Left lung (tissue), 10 donors: ENCODE measurements around the gene TOMT. TPM values are rescaled to one million over a fixed set of nuclear protein-coding genes. Genes with fewer than 3 reads are reported as not detected.

Experiments used
- ATAC-seq: fragments of 200-7000 bp; cut with Tn5 transposase; one replicate; pipeline ENCODE4 v1.9.1; 2020; ENCODE audit warnings: moderate library complexity
- DNase-seq, 4 donors: peaks; one replicate each; pipeline ENCODE4 v3.0.0-alpha.2; 2013 to 2020
- H3K27ac ChIP-seq, 2 donors: fragments of 200-600 bp; sonication (generic) in 1 of 2; one replicate each; pipeline versions ENCODE4 v1.5.0 to v1.8.0; 2020 to 2021
- H3K27me3 ChIP-seq, 2 donors: fragments of 200-600 bp; sonication (generic) in 1 of 2; one replicate each; pipeline versions ENCODE4 v1.5.0 to v1.8.0; 2020 to 2021
- H3K36me3 ChIP-seq, 2 donors: fragments of 200-600 bp; sonication (generic) in 1 of 2; one replicate each; pipeline versions ENCODE4 v1.5.0 to v1.8.0; 2020 to 2021
- H3K4me1 ChIP-seq, 2 donors: fragments of 200-600 bp; one replicate each; pipeline ENCODE4 v1.8.0; 2021
- H3K4me3 ChIP-seq, 2 donors: fragments of 200-600 bp; sonication (generic) in 1 of 2; one replicate each; pipeline versions ENCODE4 v1.5.0 to v1.8.0; 2020 to 2021; ENCODE audit warnings: mild to moderate bottlenecking in 1 of 2
- H3K9me3 ChIP-seq, 2 donors: fragments of 200-600 bp; sonication (generic) in 1 of 2; one replicate each; pipeline versions ENCODE4 v1.5.0 to v1.8.0; 2020 to 2021
- intact Hi-C, 2 donors: fragments of 100-400 bp; cut with DNase I; formaldehyde crosslinking; loops; one replicate each; pipeline versions ENCODE4 v1.11.2 to v1.14.2; 2022
- polyA plus RNA-seq, 6 donors: library from polyadenylated mRNA; unstranded; fragments of 120-200 nt; gene quantifications; one replicate each; pipeline ENCODE4 v1.2.1, GENCODE V29; 2013; ENCODE audit not compliant: insufficient read length in 6 of 6
- total RNA-seq, 2 donors: library from RNA; stranded (reverse); fragmentation: NEBNext Ultra II Directional; extraction: Animal tissue kit (Norgen Biotek cat#: 25700); gene quantifications; one replicate each; pipeline ENCODE4 v1.2.1, GENCODE V29; 2021
- TF ChIP-seq, protein P1 (sequence below), 2 donors: fragments of 200-600 bp; sonication (generic) in 1 of 2; IDR thresholded peaks; one replicate each; pipeline versions ENCODE4 v1.5.0 to v1.8.0; 2021; ENCODE audit warnings: antibody characterized with exemption in 2 of 2
- donor health status: DM: no; HTN: yes; CAD: no.
- donor health status: DM: no; HTN: no; CAD: no.

The TOMT gene
- total and polyA plus RNA-seq, 8 donors = not detected

- peaks cover 5 to 20% of the 10 kb centered on the region in 2 donors for H3K4me1 ChIP-seq
- TF ChIP-seq, protein P1, sequence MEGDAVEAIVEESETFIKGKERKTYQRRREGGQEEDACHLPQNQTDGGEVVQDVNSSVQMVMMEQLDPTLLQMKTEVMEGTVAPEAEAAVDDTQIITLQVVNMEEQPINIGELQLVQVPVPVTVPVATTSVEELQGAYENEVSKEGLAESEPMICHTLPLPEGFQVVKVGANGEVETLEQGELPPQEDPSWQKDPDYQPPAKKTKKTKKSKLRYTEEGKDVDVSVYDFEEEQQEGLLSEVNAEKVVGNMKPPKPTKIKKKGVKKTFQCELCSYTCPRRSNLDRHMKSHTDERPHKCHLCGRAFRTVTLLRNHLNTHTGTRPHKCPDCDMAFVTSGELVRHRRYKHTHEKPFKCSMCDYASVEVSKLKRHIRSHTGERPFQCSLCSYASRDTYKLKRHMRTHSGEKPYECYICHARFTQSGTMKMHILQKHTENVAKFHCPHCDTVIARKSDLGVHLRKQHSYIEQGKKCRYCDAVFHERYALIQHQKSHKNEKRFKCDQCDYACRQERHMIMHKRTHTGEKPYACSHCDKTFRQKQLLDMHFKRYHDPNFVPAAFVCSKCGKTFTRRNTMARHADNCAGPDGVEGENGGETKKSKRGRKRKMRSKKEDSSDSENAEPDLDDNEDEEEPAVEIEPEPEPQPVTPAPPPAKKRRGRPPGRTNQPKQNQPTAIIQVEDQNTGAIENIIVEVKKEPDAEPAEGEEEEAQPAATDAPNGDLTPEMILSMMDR (IDR thresholded peaks at IDR 0.05) = no peak
- H3K4me3 ChIP-seq = no peak overlapping the region
- DNase-seq (no peak), ATAC-seq (no peak)
- intact Hi-C loops = no loop called here
- no peak overlapping the region for H3K27ac ChIP-seq
- H3K9me3 ChIP-seq = no peaks in the 10 kb centered on the region
- no peaks in the 10 kb centered on the region for H3K27me3 ChIP-seq
- peaks cover 0 to 7% of the 10 kb centered on the region in 2 donors for H3K36me3 ChIP-seq
Observed at GRCh38 chr11:72084965-72085364, 20.8 kb upstream of the TOMT start.

GRCh38 chr11:72085621-72086351, 19.9 kb upstream of the TOMT start:
- no peak for ATAC-seq
- Histone ChIP-seq H3K36me3 (peaks cover 0 to 7% of the 10 kb centered on the region in 2 donors), H3K4me1 (peaks cover 5 to 23% of the 10 kb centered on the region in 2 donors), H3K27me3 (no peaks in the 10 kb centered on the region), H3K9me3 (no peaks in the 10 kb centered on the region), H3K27ac (no peak overlapping the region), H3K4me3 (no peak overlapping the region)
- no peak for DNase-seq
- TF ChIP-seq, protein P1 (IDR thresholded peaks at IDR 0.05) = no peak
- intact Hi-C loops = no loop called here

GRCh38 chr11:72088076-72088808, 17.5 kb upstream of the TOMT start:
- ATAC-seq = no peak
- intact Hi-C loops = no loop called here
- TF ChIP-seq, protein P1 (IDR thresholded peaks at IDR 0.05) = no peak
- Histone ChIP-seq H3K36me3 (peaks cover 0 to 10% of the 10 kb centered on the region in 2 donors), H3K27me3 (no peaks in the 10 kb centered on the region), H3K9me3 (no peaks in the 10 kb centered on the region), H3K4me3 (no peak overlapping the region), H3K4me1 (peaks cover 7 to 17% of the 10 kb centered on the region in 2 donors), H3K27ac (no peak overlapping the region)
- no peak for DNase-seq

GRCh38 chr11:72091292-72091691, 14.4 kb upstream of the TOMT start:
- H3K36me3 ChIP-seq = peaks cover 0 to 41% of the 10 kb centered on the region in 2 donors
- ATAC-seq = peak; percentile 98
- intact Hi-C loops = loop anchor here in 1 of 2 donors (5.0 kb wide), 1 partner anchor 64 kb away; no protein-coding TSS in a partner anchor
- H3K4me3 ChIP-seq = no peak overlapping the region
- TF ChIP-seq, protein P1 (IDR thresholded peaks at IDR 0.05) = peak; percentile 88 to 91
- peak overlapping the region in 1 of 2 donors; percentile 81 for H3K27ac ChIP-seq
- peaks cover 7 to 17% of the 10 kb centered on the region in 2 donors for H3K4me1 ChIP-seq
- H3K9me3 ChIP-seq = no peaks in the 10 kb centered on the region
- no peaks in the 10 kb centered on the region for H3K27me3 ChIP-seq
- DNase-seq = peak in 3 of 4 donors; percentile 42 to 78 (median 73)

GRCh38 chr11:72098741-72099140, 7.0 kb upstream of the TOMT start:
- H3K4me1 ChIP-seq = peaks cover 14 to 41% of the 10 kb centered on the region in 2 donors
- TF ChIP-seq, protein P1 (IDR thresholded peaks at IDR 0.05) = no peak
- intact Hi-C loops = no loop called here
- peaks cover 0 to 63% of the 10 kb centered on the region in 2 donors for H3K36me3 ChIP-seq
- H3K27ac ChIP-seq = peak overlapping the region in 1 of 2 donors; percentile 98
- no peak for DNase-seq
- no peak overlapping the region for H3K4me3 ChIP-seq
- no peak for ATAC-seq
- no peaks in the 10 kb centered on the region for H3K27me3 ChIP-seq
- no peaks in the 10 kb centered on the region for H3K9me3 ChIP-seq
